Astrocyte (in vitro differentiated cells and primary cell): ENCODE measurements around the gene TBX21. TPM values are rescaled to one million over a fixed set of nuclear protein-coding genes. Genes with fewer than 3 reads are reported as not detected.

Source experiments
- DNase-seq: peaks from one replicate; pipeline ENCODE4 v3.0.0-alpha.2; 2010; ENCODE audit warnings: low read depth
- FAIRE-seq: peaks from 2 replicates; lab custom pipeline; 2011; peaks lifted over from hg19 to GRCh38; lab: Jason Lieb, UNC
- H2AFZ ChIP-seq: 2 replicates; pipeline ENCODE4 v1.6.0; 2012; ENCODE audit warnings: low read depth, low read length, inconsistent platforms
- H3K27ac ChIP-seq: 2 replicates; pipeline ENCODE4 v1.5.1; 2011; ENCODE audit warnings: low read depth, low read length, inconsistent platforms
- H3K27me3 ChIP-seq: 2 replicates; pipeline ENCODE4 v1.6.0; 2011; ENCODE audit warnings: low read length, inconsistent platforms; ENCODE audit not compliant: insufficient read depth
- H3K36me3 ChIP-seq: 2 replicates; pipeline ENCODE4 v1.5.1; 2011; ENCODE audit warnings: low read length, inconsistent platforms; ENCODE audit not compliant: insufficient read depth
- H3K4me1 ChIP-seq: 2 replicates; pipeline ENCODE4 v1.5.1; 2011; ENCODE audit warnings: low read length, inconsistent platforms; ENCODE audit not compliant: insufficient read depth
- H3K4me2 ChIP-seq: 2 replicates; pipeline ENCODE4 v1.6.0; 2012; ENCODE audit warnings: low read length, inconsistent platforms
- H3K4me3 ChIP-seq: 2 replicates; pipeline ENCODE4 v1.5.1; 2011; ENCODE audit warnings: low read depth, mild to moderate bottlenecking, low read length, inconsistent platforms; ENCODE audit not compliant: insufficient read depth
- H3K79me2 ChIP-seq: 2 replicates; pipeline ENCODE4 v1.6.0; 2012; ENCODE audit warnings: mild to moderate bottlenecking, low read length, inconsistent platforms; ENCODE audit not compliant: insufficient read depth
- H3K9ac ChIP-seq: 2 replicates; pipeline ENCODE4 v1.6.0; 2012; ENCODE audit warnings: mild to moderate bottlenecking, low read length, inconsistent platforms
- H3K9me3 ChIP-seq: 2 replicates; pipeline ENCODE4 v1.5.1; 2012; ENCODE audit warnings: low read depth, mild to moderate bottlenecking, low read length, inconsistent platforms; ENCODE audit not compliant: insufficient read depth
- H4K20me1 ChIP-seq: 2 replicates; pipeline ENCODE4 v1.6.0; 2012; ENCODE audit warnings: low read length, inconsistent platforms; ENCODE audit not compliant: insufficient read depth
- H3K27ac Mint-ChIP-seq: one replicate; pipeline ENCODE4 v1.8.0; 2021; ENCODE audit warnings: mild to moderate bottlenecking, mixed read lengths; ENCODE audit not compliant: unreplicated experiment
- H3K27me3 Mint-ChIP-seq: one replicate; pipeline ENCODE4 v1.8.0; 2021; ENCODE audit warnings: low read depth, mixed read lengths; ENCODE audit not compliant: unreplicated experiment
- H3K36me3 Mint-ChIP-seq: one replicate; pipeline ENCODE4 v1.8.0; 2021; ENCODE audit warnings: low read depth, mixed read lengths; ENCODE audit not compliant: unreplicated experiment
- H3K4me1 Mint-ChIP-seq: one replicate; pipeline ENCODE4 v1.8.0; 2021; ENCODE audit warnings: low read depth, mixed read lengths; ENCODE audit not compliant: unreplicated experiment
- H3K4me3 Mint-ChIP-seq: one replicate; pipeline ENCODE4 v1.8.0; 2021; ENCODE audit warnings: mild to moderate bottlenecking, moderate library complexity, mixed read lengths; ENCODE audit not compliant: unreplicated experiment
- H3K9me3 Mint-ChIP-seq: one replicate; pipeline ENCODE4 v1.8.0; 2021; ENCODE audit warnings: mild to moderate bottlenecking, mixed read lengths; ENCODE audit not compliant: unreplicated experiment
- CTCF ChIP-seq: IDR thresholded peaks from 2 replicates; pipeline ENCODE4 v1.5.1; 2011; ENCODE audit warnings: low read depth, mild to moderate bottlenecking, inconsistent platforms, low read length, moderate library complexity; ENCODE audit not compliant: insufficient read depth
- EZH2 ChIP-seq: IDR thresholded peaks from 2 replicates; pipeline ENCODE4 v1.6.1; 2012; ENCODE audit warnings: mild to moderate bottlenecking, low read length, inconsistent platforms; ENCODE audit not compliant: insufficient read depth
- total RNA-seq: library from RNA; stranded (reverse); gene quantifications from 2 replicates; pipeline ENCODE4 v1.2.1, GENCODE V29; 2021

Gene TBX21
- total RNA-seq, 1 donor from 2014 or later, result not detected

GRCh38 chr17:47707884-47708283 lies 25.2 kb upstream of the TBX21 start:
- H3K9ac ChIP-seq, result no peak overlapping the region
- H3K9me3 ChIP-seq, result no peaks in the 10 kb centered on the region
- no peaks in the 10 kb centered on the region for H3K36me3 ChIP-seq
- Mint-ChIP-seq H3K9me3 (no peaks in the 10 kb centered on the region), H3K36me3 (peaks cover 32% of the 10 kb centered on the region), H3K4me3 (no peak overlapping the region), H3K27me3 (peaks cover 14% of the 10 kb centered on the region), H3K27ac (no peak overlapping the region), H3K4me1 (peaks cover 12% of the 10 kb centered on the region)
- no peak overlapping the region for H3K27ac ChIP-seq
- H4K20me1 ChIP-seq, result peaks cover 51% of the 10 kb centered on the region
- H3K4me2 ChIP-seq, result no peak overlapping the region
- H2AFZ ChIP-seq, result no peak overlapping the region
- DNase-seq (no peak), FAIRE-seq (no peak)
- H3K4me1 ChIP-seq, result peaks cover 11% of the 10 kb centered on the region
- TF ChIP-seq CTCF (no peak), EZH2 (no peak)
- H3K4me3 ChIP-seq, result no peak overlapping the region
- H3K79me2 ChIP-seq, result no peaks in the 10 kb centered on the region
- H3K27me3 ChIP-seq, result peaks cover 42% of the 10 kb centered on the region

GRCh38 chr17:47708312-47708863 lies 24.6 kb upstream of the TBX21 start:
- TF ChIP-seq CTCF (no peak), EZH2 (no peak)
- Histone ChIP-seq H3K27me3 (peaks cover 45% of the 10 kb centered on the region), H3K4me3 (no peak overlapping the region), H3K27ac (no peak overlapping the region), H3K4me2 (peak overlapping the region; percentile 66), H3K36me3 (no peaks in the 10 kb centered on the region), H3K4me1 (peaks cover 11% of the 10 kb centered on the region), H4K20me1 (peaks cover 51% of the 10 kb centered on the region), H2AFZ (no peak overlapping the region), H3K9ac (no peak overlapping the region), H3K9me3 (no peaks in the 10 kb centered on the region), H3K79me2 (no peaks in the 10 kb centered on the region)
- FAIRE-seq (no peak), DNase-seq (no peak)
- Mint-ChIP-seq H3K4me3 (no peak overlapping the region), H3K27ac (no peak overlapping the region), H3K36me3 (peaks cover 36% of the 10 kb centered on the region), H3K4me1 (peaks cover 12% of the 10 kb centered on the region), H3K27me3 (peaks cover 19% of the 10 kb centered on the region), H3K9me3 (no peaks in the 10 kb centered on the region)

GRCh38 chr17:47708864-47709541 lies 24.0 kb upstream of the TBX21 start:
- peaks cover 25% of the 10 kb centered on the region for H3K27me3 Mint-ChIP-seq
- no peaks in the 10 kb centered on the region for H3K36me3 ChIP-seq
- no peak overlapping the region for H3K4me3 Mint-ChIP-seq
- H3K27me3 ChIP-seq, result peaks cover 47% of the 10 kb centered on the region
- H3K36me3 Mint-ChIP-seq, result peaks cover 30% of the 10 kb centered on the region
- H2AFZ ChIP-seq, result peak overlapping the region; percentile 26
- no peak overlapping the region for H3K4me3 ChIP-seq
- FAIRE-seq (no peak), DNase-seq (peak; percentile 43)
- TF ChIP-seq EZH2, result no peak
- no peak for TF ChIP-seq CTCF
- no peaks in the 10 kb centered on the region for H3K9me3 Mint-ChIP-seq
- no peak overlapping the region for H3K27ac Mint-ChIP-seq
- H3K9ac ChIP-seq, result no peak overlapping the region
- peaks cover 11% of the 10 kb centered on the region for H3K4me1 ChIP-seq
- no peaks in the 10 kb centered on the region for H3K79me2 ChIP-seq
- peaks cover 12% of the 10 kb centered on the region for H3K4me1 Mint-ChIP-seq
- no peaks in the 10 kb centered on the region for H3K9me3 ChIP-seq
- peak overlapping the region; percentile 66 for H3K4me2 ChIP-seq
- no peak overlapping the region for H3K27ac ChIP-seq
- H4K20me1 ChIP-seq, result peaks cover 51% of the 10 kb centered on the region
